ENCODE results near the gene CSH2.
"Not testable (repeated sequence)": the region's sequence is repeated elsewhere in the genome, so short reads cannot be mapped to it uniquely, and the experiment has no call there.

CSH2 gene

GRCh38 chr17:63869491-63870291 is 3.8 kb downstream of the CSH2 start:
- H3K4me2 ChIP-seq (ENCODE audit: low read length); H3K27ac ChIP-seq (ENCODE audit: low read depth, low read length): not testable (repeated sequence)
- TF ChIP-seq, protein P1, sequence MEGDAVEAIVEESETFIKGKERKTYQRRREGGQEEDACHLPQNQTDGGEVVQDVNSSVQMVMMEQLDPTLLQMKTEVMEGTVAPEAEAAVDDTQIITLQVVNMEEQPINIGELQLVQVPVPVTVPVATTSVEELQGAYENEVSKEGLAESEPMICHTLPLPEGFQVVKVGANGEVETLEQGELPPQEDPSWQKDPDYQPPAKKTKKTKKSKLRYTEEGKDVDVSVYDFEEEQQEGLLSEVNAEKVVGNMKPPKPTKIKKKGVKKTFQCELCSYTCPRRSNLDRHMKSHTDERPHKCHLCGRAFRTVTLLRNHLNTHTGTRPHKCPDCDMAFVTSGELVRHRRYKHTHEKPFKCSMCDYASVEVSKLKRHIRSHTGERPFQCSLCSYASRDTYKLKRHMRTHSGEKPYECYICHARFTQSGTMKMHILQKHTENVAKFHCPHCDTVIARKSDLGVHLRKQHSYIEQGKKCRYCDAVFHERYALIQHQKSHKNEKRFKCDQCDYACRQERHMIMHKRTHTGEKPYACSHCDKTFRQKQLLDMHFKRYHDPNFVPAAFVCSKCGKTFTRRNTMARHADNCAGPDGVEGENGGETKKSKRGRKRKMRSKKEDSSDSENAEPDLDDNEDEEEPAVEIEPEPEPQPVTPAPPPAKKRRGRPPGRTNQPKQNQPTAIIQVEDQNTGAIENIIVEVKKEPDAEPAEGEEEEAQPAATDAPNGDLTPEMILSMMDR (IDR thresholded peaks at IDR 0.05; ENCODE audit: low read depth, low read length, poor library complexity, severe bottlenecking): peak; percentile 48

DNA sequence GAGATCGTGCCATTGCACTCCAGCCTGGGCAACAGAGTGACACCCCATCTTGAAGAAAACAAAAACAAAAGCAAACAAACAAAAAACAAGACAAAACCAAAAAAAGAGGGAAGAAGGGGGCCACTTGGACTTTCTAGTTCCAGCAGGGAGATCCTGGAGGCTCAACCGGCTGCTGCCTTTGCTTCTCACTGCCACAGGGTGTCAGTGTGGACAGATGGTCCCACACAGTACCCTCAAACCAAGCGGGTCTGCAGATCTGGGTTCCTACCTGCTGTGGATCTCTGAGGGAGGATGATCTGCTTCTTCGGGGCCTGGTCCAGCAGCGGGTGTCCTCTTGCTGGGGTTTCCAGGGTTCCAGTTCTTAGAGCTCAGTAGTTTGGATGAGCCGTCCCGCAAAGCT is 6.9 kb downstream of the CSH2 start:
- Histone ChIP-seq H3K4me2 (ENCODE audit: low read length) (peak overlapping the region; percentile 47), H3K4me1 (ENCODE audit: control insufficient read depth, low read length) (peaks cover 16% of the 10 kb centered on the region)
- not testable (repeated sequence) for H4K20me1 ChIP-seq (ENCODE audit: control insufficient read depth, insufficient read depth, low read depth, low read length); H3K36me3 ChIP-seq (ENCODE audit: control insufficient read depth, low read length); H3K9me2 ChIP-seq (replicated peaks; ENCODE audit: control insufficient read depth, low read length); H3K79me2 ChIP-seq (ENCODE audit: control insufficient read depth, low read length); H3K27ac ChIP-seq (ENCODE audit: low read depth, low read length); H3K9me3 ChIP-seq (ENCODE audit: control insufficient read depth, insufficient read depth, low read length); H3K4me3 ChIP-seq (ENCODE audit: low read length); H3K27me3 ChIP-seq (ENCODE audit: control insufficient read depth, low read length); H3F3A ChIP-seq (ENCODE audit: control insufficient read depth, insufficient read depth)

More at GRCh38 chr17:63869491-63870291, 3.8 kb downstream of the CSH2 start:
- not testable (repeated sequence) for H3K4me3 ChIP-seq (ENCODE audit: low read length); H4K20me1 ChIP-seq (ENCODE audit: control insufficient read depth, insufficient read depth, low read depth, low read length); H3K27me3 ChIP-seq (ENCODE audit: control insufficient read depth, low read length); H3K79me2 ChIP-seq (ENCODE audit: control insufficient read depth, low read length); H3K9me2 ChIP-seq (replicated peaks; ENCODE audit: control insufficient read depth, low read length); H3K36me3 ChIP-seq (ENCODE audit: control insufficient read depth, low read length); H3K9me3 ChIP-seq (ENCODE audit: control insufficient read depth, insufficient read depth, low read length); H3F3A ChIP-seq (ENCODE audit: control insufficient read depth, insufficient read depth)
- H3K4me1 ChIP-seq (ENCODE audit: control insufficient read depth, low read length): peaks cover 16% of the 10 kb centered on the region

DNA sequence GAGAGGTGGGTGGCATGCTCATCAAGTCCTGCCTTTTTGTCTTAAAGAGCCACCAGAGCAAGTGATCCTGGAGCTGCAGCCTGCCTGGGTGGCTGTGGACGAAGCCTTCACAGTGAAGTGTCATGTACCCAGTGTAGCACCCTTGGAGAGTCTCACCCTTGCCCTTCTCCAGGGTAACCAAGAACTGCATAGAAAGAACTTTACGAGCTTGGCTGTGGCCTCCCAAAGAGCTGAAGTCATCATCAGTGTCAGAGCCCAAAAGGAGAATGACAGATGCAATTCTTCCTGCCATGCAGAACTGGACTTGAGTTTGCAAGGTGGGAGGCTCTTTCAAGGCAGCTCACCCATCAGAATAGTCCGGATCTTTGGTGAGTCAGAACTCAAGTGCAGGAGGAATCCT is 14.2 kb downstream of the CSH2 start:
- H3K36me3 ChIP-seq (ENCODE audit: control insufficient read depth, low read length): no peaks in the 10 kb centered on the region
- H3K4me3 ChIP-seq (ENCODE audit: low read length): no peak overlapping the region
- no peaks in the 10 kb centered on the region for H3K79me2 ChIP-seq (ENCODE audit: control insufficient read depth, low read length)
- H3K27ac ChIP-seq (ENCODE audit: low read depth, low read length): no peak overlapping the region
- no peak overlapping the region for H3K4me2 ChIP-seq (ENCODE audit: low read length)
- H3K4me1 ChIP-seq (ENCODE audit: control insufficient read depth, low read length): no peaks in the 10 kb centered on the region
- H3K9me2 ChIP-seq (replicated peaks; ENCODE audit: control insufficient read depth, low read length): no peaks in the 10 kb centered on the region
- H3F3A ChIP-seq (ENCODE audit: control insufficient read depth, insufficient read depth): no peaks in the 10 kb centered on the region
- peaks cover 24% of the 10 kb centered on the region for H3K27me3 ChIP-seq (ENCODE audit: control insufficient read depth, low read length)
- no peaks in the 10 kb centered on the region for H3K9me3 ChIP-seq (ENCODE audit: control insufficient read depth, insufficient read depth, low read length)
- no peaks in the 10 kb centered on the region for H4K20me1 ChIP-seq (ENCODE audit: control insufficient read depth, insufficient read depth, low read depth, low read length)
- TF ChIP-seq EZH2phosphoT487 (IDR thresholded peaks at IDR 0.05; ENCODE audit: borderline replicate concordance, low read length): no peak
- TF ChIP-seq, protein P1 (IDR thresholded peaks at IDR 0.05; ENCODE audit: low read depth, low read length, poor library complexity, severe bottlenecking): no peak

GRCh38 chr17:63856425-63856824 is 17.1 kb downstream of the CSH2 start:
- not testable (repeated sequence) for H3F3A ChIP-seq (ENCODE audit: control insufficient read depth, insufficient read depth); H3K9me2 ChIP-seq (replicated peaks; ENCODE audit: control insufficient read depth, low read length); H3K9me3 ChIP-seq (ENCODE audit: control insufficient read depth, insufficient read depth, low read length); H3K4me3 ChIP-seq (ENCODE audit: low read length); H3K4me1 ChIP-seq (ENCODE audit: control insufficient read depth, low read length); H4K20me1 ChIP-seq (ENCODE audit: control insufficient read depth, insufficient read depth, low read depth, low read length); H3K4me2 ChIP-seq (ENCODE audit: low read length); H3K79me2 ChIP-seq (ENCODE audit: control insufficient read depth, low read length); H3K27ac ChIP-seq (ENCODE audit: low read depth, low read length); H3K36me3 ChIP-seq (ENCODE audit: control insufficient read depth, low read length)
- peaks cover 24% of the 10 kb centered on the region for H3K27me3 ChIP-seq (ENCODE audit: control insufficient read depth, low read length)
